SH-SY5Y (cell line): ENCODE measurements around the gene SDHC.

Experiments used
- GATA2 ChIP-seq: IDR thresholded peaks from 2 replicates; pipeline ENCODE4 v1.6.1; 2011; ENCODE audit warnings: mild to moderate bottlenecking, low read depth, low read length
- GATA3 ChIP-seq: IDR thresholded peaks from 2 replicates; pipeline ENCODE4 v1.6.1; 2011; ENCODE audit warnings: low read depth, mild to moderate bottlenecking, low read length, moderate library complexity

The SDHC gene

DNA sequence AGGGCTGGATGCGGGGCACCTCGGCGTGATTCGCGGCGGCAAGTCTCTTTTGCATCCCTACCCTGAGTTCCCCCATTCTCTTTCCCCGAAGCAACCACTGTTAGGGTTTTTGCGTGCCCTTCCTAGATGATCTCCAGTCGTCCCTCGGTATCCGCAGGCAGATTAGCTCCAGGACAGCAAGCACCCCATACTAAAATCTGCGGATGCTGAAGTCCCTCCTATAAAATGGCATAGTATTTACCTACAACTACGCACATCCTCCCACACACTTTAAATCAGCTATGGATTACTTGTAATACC, 76.3 kb downstream of the SDHC start:
- TF ChIP-seq GATA2 (no peak), GATA3 (no peak)

DNA sequence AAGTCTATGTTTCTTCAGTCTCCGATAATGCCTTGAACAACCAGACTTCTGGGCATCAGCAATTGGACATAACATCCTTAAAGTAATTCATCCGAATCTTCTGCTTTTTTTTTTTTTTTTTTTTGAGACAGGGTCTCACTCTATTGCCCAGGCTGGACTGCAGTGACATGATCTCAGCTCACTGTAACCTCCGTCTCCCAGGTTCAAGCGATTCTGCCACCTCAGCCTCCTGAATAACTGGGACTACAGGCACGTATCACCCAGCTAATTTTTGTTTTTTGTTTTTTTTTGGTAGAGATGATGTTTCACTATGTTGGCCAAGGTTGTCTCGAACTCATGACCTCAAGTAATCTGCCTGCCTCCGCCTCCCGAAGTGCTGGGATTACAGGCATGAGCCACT, 77.4 kb downstream of the SDHC start:
- TF ChIP-seq GATA2 (no peak), GATA3 (no peak)

- no peak for TF ChIP-seq GATA3
- no peak for TF ChIP-seq GATA2
Measured at GRCh38 chr1:161393151-161393550, 79.0 kb downstream of the SDHC start.

DNA sequence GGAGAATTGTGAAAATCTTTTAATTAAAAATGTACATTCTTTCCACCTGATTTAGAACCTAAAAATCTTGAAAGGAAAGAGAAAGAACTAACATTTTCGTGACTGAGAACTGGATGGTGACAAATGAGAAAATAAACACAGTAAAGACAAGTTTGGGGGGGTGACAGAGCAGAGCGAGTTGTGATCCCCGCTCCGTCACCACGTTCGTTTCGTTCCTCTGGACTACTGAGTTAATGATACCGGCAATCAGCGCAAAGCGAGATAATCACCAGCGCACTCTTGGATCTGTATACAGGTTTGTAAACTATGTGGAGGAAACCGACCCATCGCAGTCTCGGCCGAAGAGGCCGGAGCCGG, 84.7 kb downstream of the SDHC start:
- no peak for TF ChIP-seq GATA3
- no peak for TF ChIP-seq GATA2

DNA sequence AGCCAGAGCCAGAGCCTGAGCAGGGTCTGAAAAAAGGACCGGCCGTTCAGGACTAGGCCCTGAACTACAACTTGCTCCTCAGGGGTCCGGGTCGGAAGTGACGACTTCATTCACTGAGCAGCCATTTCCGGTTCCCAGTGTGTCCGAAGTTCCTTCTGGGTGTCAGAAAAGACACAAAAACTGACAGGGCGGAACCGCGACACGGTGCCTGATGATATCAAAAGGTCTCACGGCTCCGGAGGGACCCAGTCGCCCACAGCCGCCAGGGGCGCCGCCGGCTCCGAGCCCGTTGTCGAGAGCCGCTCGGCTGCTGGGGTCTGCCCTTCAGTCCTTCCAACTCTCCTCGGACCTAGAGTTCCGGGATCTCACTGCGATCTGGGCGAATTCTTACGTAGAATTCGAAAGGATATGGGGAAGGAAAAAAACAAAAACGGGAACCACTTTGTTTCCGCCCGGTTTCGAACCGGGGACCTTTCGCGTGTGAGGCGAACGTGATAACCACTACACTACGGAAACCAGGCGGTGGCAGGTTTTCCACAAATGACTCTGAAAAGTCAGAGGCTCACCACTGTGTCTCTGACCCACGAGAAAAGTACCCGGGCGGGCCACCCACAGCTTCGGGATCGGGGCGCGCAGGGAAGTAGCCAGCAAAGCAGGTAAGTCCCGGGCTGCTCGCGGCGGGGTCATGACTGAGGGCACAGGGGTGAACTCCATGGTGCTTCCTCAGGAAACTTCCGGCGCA, 85.2 kb downstream of the SDHC start:
- no peak for TF ChIP-seq GATA3
- TF ChIP-seq GATA2, result peak; percentile 17; the same call in 1 of the 2 replicates

DNA sequence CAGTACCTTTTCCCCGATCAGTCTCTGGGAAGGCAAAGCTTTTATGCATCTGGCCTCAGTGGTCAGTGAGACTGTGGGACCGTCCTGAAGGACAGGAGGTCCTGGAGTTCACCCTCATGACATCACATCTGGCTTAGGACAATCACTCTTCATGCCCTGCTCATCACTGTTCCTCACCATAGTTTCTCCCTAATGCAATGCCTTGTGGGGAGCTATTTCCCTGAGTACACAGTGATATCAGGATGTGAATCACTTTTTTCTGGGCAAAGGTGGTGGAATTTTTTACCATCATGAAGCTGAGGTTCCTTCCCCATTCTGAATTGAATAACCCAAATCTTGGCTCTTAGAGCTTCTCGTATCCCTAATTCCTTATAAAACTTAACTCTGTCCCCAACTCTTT, 88.3 kb downstream of the SDHC start:
- TF ChIP-seq GATA2, result no peak
- no peak for TF ChIP-seq GATA3

DNA sequence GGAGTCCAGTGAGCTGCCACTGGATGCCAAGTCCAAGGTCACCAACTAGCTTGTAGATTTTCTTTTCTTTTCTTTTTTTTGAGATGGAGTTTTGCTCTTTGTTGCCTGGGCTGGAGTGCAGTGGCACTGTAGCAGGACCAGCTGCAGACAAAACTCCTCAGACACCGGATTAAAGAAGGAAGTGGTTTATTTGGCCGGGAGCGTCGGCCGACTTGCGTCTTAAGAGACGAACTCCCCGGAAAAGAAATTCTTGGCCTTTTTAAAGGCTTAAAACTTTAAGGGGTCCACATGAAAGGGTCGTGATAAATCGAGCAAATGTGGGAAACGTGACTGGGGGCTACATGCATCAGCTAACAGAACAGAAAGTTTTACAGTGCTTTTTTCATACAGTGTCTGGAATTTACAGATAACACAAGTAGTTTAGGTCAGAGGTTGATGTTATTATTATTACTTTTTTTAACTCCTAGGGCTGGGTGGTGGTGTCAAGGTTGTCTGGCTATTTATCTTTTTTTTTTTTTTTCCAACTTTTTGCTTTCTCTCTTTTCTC, 89.9 kb downstream of the SDHC start:
- TF ChIP-seq GATA2 (no peak), GATA3 (no peak)

GRCh38 chr1:161407451-161407985, 93.3 kb downstream of the SDHC start:
- TF ChIP-seq GATA2 (no peak), GATA3 (no peak)

DNA sequence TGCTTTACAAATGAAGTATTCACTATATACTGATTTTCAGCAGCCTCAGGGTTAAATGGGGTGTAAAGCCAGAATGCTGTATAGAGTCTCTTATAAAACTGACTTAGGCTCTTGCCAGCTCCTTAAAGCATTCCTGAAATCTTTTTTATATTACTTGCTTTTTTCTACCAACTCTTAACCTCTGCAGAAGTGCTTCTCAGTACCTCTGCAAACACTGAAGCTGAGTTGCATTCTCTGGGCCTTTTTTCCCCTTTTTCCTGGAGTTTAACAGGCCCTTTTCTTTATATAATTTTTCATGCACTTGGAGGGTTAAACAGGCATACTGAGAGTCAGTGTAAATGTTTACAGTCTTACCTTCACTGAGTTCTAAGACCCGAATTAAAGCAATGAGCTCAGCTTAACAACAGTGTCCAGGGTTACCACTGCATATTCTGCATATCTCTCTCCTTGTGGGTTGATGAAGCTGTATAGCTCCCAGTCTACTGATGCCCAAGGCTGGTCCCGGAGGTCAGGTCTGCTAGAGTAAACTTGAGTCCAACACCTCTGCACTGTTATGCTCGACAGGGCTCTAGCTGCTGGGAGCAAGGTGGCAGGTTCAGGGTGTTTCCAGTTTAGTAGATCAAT, 94.4 kb downstream of the SDHC start:
- TF ChIP-seq GATA3, result no peak
